HG02642 (cell line): ENCODE data around the gene EPHB2.

ENCODE experiments used
- ATAC-seq: cut with Tn5 transposase; IDR thresholded peaks from one replicate; pipeline ENCODE4 v1.9.1; 2021; ENCODE audit warnings: mild to moderate bottlenecking; ENCODE audit not compliant: unreplicated experiment, poor library complexity

The EPHB2 gene

GRCh38 chr1:22717037-22717760 lies 6.6 kb downstream of the EPHB2 start:
- no peak for ATAC-seq

- no peak for ATAC-seq
Measured at GRCh38 chr1:22721122-22721873, 10.7 kb downstream of the EPHB2 start.

- no peak for ATAC-seq
Measured at GRCh38 chr1:22722901-22723550, 12.4 kb downstream of the EPHB2 start.

GRCh38 chr1:22727873-22728272 lies 17.2 kb downstream of the EPHB2 start:
- ATAC-seq, result no peak

GRCh38 chr1:22728751-22729399 lies 18.2 kb downstream of the EPHB2 start:
- no peak for ATAC-seq

- no peak for ATAC-seq
Measured at GRCh38 chr1:22729400-22729773, 18.7 kb downstream of the EPHB2 start.

- no peak for ATAC-seq
Measured at GRCh38 chr1:22729912-22730311, 19.3 kb downstream of the EPHB2 start.

GRCh38 chr1:22731924-22732720 lies 21.5 kb downstream of the EPHB2 start:
- no peak for ATAC-seq

GRCh38 chr1:22733643-22734042 lies 23.0 kb downstream of the EPHB2 start:
- ATAC-seq, result no peak

- ATAC-seq, result no peak
Measured at GRCh38 chr1:22736501-22737080, 26.0 kb downstream of the EPHB2 start.

- no peak for ATAC-seq
Measured at GRCh38 chr1:22737374-22738068, 26.9 kb downstream of the EPHB2 start.

- no peak for ATAC-seq
Measured at GRCh38 chr1:22738069-22738435, 27.4 kb downstream of the EPHB2 start.

- no peak for ATAC-seq
Measured at GRCh38 chr1:22738522-22738921, 27.9 kb downstream of the EPHB2 start.

GRCh38 chr1:22739648-22740385 lies 29.2 kb downstream of the EPHB2 start:
- no peak for ATAC-seq

GRCh38 chr1:22741118-22741517 lies 30.5 kb downstream of the EPHB2 start:
- no peak for ATAC-seq

- no peak for ATAC-seq
Measured at GRCh38 chr1:22745669-22746585, 35.3 kb downstream of the EPHB2 start.

GRCh38 chr1:22747021-22747734 lies 36.5 kb downstream of the EPHB2 start:
- no peak for ATAC-seq
